ENCODE data around the gene BEX5.

GRCh38 chrX:102155806-102156179 lies at the start of gene BEX5:
- TF ChIP-seq CTCF (IDR thresholded peaks at IDR 0.05) = no peak
- peak in 1 of 2 donors; percentile 18 for TF ChIP-seq POLR2A (IDR thresholded peaks at IDR 0.05)
